ENCODE data around the gene ZNF576. TPM values are rescaled to one million over a fixed set of nuclear protein-coding genes. Genes with fewer than 3 reads are reported as not detected.

ZNF576 gene
- total and polyA plus RNA-seq, 9 of the 15 experiments (the other 6 are each of a cell fraction or from before 2014, with no cell fraction given) = 6.8 to 18.2 (median 12.2) TPM

- TF ChIP-seq ZBTB5 (IDR thresholded peaks at IDR 0.05) = no peak
- TF ChIP-seq ZFP1 (CRISPR knock-in tag; IDR thresholded peaks at IDR 0.05) = no peak
- no peak for TF ChIP-seq MXD1 (CRISPR knock-in tag; IDR thresholded peaks at IDR 0.05; ENCODE audit: borderline replicate concordance, poor library complexity, severe bottlenecking)
- peak; percentile 28 for TF ChIP-seq ARHGAP35 (IDR thresholded peaks at IDR 0.05; ENCODE audit: partially characterized antibody)
- no peak for TF ChIP-seq ZNF780A (CRISPR knock-in tag; IDR thresholded peaks at IDR 0.05)
- TF ChIP-seq FOSL1 (tag; conservative IDR thresholded peaks at IDR 0.05) = no peak
- TF ChIP-seq MGA (IDR thresholded peaks at IDR 0.05) = no peak
- TF ChIP-seq NBN (IDR thresholded peaks at IDR 0.05; ENCODE audit: low read depth) = no peak
These were observed 11.1 kb downstream of the ZNF576 start (continued) for GRCh38 chr19:43607238-43608205.
